IMR-90 (cell line): ENCODE measurements around the gene SPI1. TPM values are rescaled to one million over a fixed set of nuclear protein-coding genes. Genes with fewer than 3 reads are reported as not detected.

ENCODE experiments used
- ATAC-seq: fragments of 200-7000 bp; cut with Tn5 transposase; 2 replicates; pipeline ENCODE4 v1.9.1; 2020; ENCODE audit warnings: low read depth, mild to moderate bottlenecking, moderate library complexity
- BruUV-seq: library from RNA; stranded (reverse); fragments of 400-500 nt; replicated peaks from 2 replicates; lab custom pipeline; 2021; lab: Mats Ljungman, UMichigan
- CTCF ChIA-PET: fragments of 300-600 bp; formaldehyde crosslinking; extraction: SDS; loops from one replicate; lab custom pipeline; 2021; ENCODE audit warnings: antibody characterized with exemption; lab: Yijun Ruan, JAX
- POLR2A ChIA-PET: fragments of 300-600 bp; sonication (Branson Sonifier 250); formaldehyde crosslinking; loops from one replicate; lab custom pipeline; 2022; ENCODE audit warnings: antibody characterized with exemption; ENCODE audit not compliant: unreplicated experiment; lab: Charles Lee
- DNase-seq: peaks from one replicate; pipeline ENCODE4 v3.0.0; 2013
- H2AFZ ChIP-seq: replicated peaks from 2 replicates; pipeline ENCODE3; 2013; ENCODE audit warnings: low read length, mild to moderate bottlenecking; ENCODE audit not compliant: poor library complexity
- H2AK5ac ChIP-seq: 2 replicates; pipeline ENCODE4 v1.6.1; 2013; ENCODE audit warnings: low read depth, low read length, inconsistent platforms
- H2AK9ac ChIP-seq: replicated peaks from 2 replicates; pipeline ENCODE3; 2013; ENCODE audit warnings: mild to moderate bottlenecking, low read depth, low read length, moderate library complexity; ENCODE audit not compliant: poor library complexity
- H2BK120ac ChIP-seq: 2 replicates; pipeline ENCODE4 v1.6.1; 2013; ENCODE audit warnings: low read depth, low read length, inconsistent platforms
- H2BK15ac ChIP-seq: 3 replicates; pipeline ENCODE4 v1.6.1; 2013; ENCODE audit warnings: low read depth, low read length, inconsistent platforms
- H2BK20ac ChIP-seq: 2 replicates; pipeline ENCODE4 v1.6.1; 2013; ENCODE audit warnings: low read depth, mild to moderate bottlenecking, inconsistent platforms, low read length, moderate library complexity
- H2BK5ac ChIP-seq: 2 replicates; pipeline ENCODE4 v1.6.1; 2013; ENCODE audit warnings: mild to moderate bottlenecking, low read depth, low read length, inconsistent platforms; ENCODE audit not compliant: poor library complexity, severe bottlenecking
- H3K14ac ChIP-seq: replicated peaks from 2 replicates; pipeline ENCODE4 v1.6.1; 2013; ENCODE audit warnings: low read depth, low read length, inconsistent platforms
- H3K18ac ChIP-seq: 2 replicates; pipeline ENCODE4 v1.6.1; 2013; ENCODE audit warnings: low read depth, low read length, control low read depth
- H3K23ac ChIP-seq: 2 replicates; pipeline ENCODE4 v1.6.1; 2013; ENCODE audit warnings: low read depth, low read length, inconsistent platforms
- H3K27ac ChIP-seq: 2 replicates; pipeline ENCODE4 v1.5.1; 2013; ENCODE audit warnings: mild to moderate bottlenecking, control low read depth, low read length; ENCODE audit not compliant: insufficient read depth
- H3K27me3 ChIP-seq: 2 replicates; pipeline ENCODE4 v1.6.1; 2013; ENCODE audit warnings: low read length; ENCODE audit not compliant: control insufficient read depth, insufficient read depth
- H3K36me3 ChIP-seq: 2 replicates; pipeline ENCODE4 v1.6.1; 2013; ENCODE audit warnings: low read length, mixed read lengths; ENCODE audit not compliant: control insufficient read depth, insufficient read depth
- H3K4ac ChIP-seq: 2 replicates; pipeline ENCODE4 v1.6.1; 2013; ENCODE audit warnings: low read depth, low read length, inconsistent platforms
- H3K4me1 ChIP-seq: 2 replicates; pipeline ENCODE4 v1.6.1; 2013; ENCODE audit warnings: low read length, mixed read lengths; ENCODE audit not compliant: control insufficient read depth, insufficient read depth
- H3K4me2 ChIP-seq: 2 replicates; pipeline ENCODE4 v1.6.1; 2013; ENCODE audit warnings: low read depth, mild to moderate bottlenecking, control low read depth, low read length, moderate library complexity
- H3K4me3 ChIP-seq: 2 replicates; pipeline ENCODE4 v1.5.1; 2013; ENCODE audit warnings: low read depth, mild to moderate bottlenecking, control low read depth, low read length, moderate library complexity; ENCODE audit not compliant: insufficient read depth
- H3K56ac ChIP-seq: 2 replicates; pipeline ENCODE4 v1.6.1; 2013; ENCODE audit warnings: low read length, inconsistent platforms; ENCODE audit not compliant: insufficient read depth; ENCODE audit errors: extremely low read depth
- H3K79me1 ChIP-seq, 2 experiments: 2 replicates each; pipeline ENCODE4 v1.6.1; 2013; ENCODE audit warnings: low read length in 2 of 2, inconsistent platforms in 1 of 2, low read depth in 1 of 2
- H3K9ac ChIP-seq: 2 replicates; pipeline ENCODE4 v1.6.1; 2013; ENCODE audit warnings: low read depth, low read length, control low read depth
- H3K9me1 ChIP-seq: 2 replicates; pipeline ENCODE4 v1.6.1; 2013; ENCODE audit warnings: low read length, inconsistent platforms; ENCODE audit not compliant: insufficient read depth
- H3K9me3 ChIP-seq: 2 replicates; pipeline ENCODE4 v1.6.1; 2013; ENCODE audit warnings: low read length; ENCODE audit not compliant: control insufficient read depth, insufficient read depth
- H4K20me1 ChIP-seq: 2 replicates; pipeline ENCODE4 v1.6.1; 2013; ENCODE audit warnings: low read length, inconsistent platforms; ENCODE audit not compliant: insufficient read depth
- H4K5ac ChIP-seq: 2 replicates; pipeline ENCODE4 v1.6.1; 2013; ENCODE audit warnings: mild to moderate bottlenecking, low read depth, low read length, control low read depth
- H4K8ac ChIP-seq, 2 experiments: 2 replicates each; pipeline ENCODE4 v1.6.1; 2013; ENCODE audit warnings: low read depth in 2 of 2, low read length in 2 of 2, control low read depth in 1 of 2, inconsistent platforms in 1 of 2
- H4K91ac ChIP-seq: 2 replicates; pipeline ENCODE4 v1.6.1; 2013; ENCODE audit warnings: low read depth, low read length, inconsistent platforms; ENCODE audit not compliant: insufficient read depth
- CEBPB ChIP-seq: IDR thresholded peaks from 2 replicates; pipeline ENCODE4 v1.6.1; 2012; ENCODE audit warnings: low read depth, low read length, improper control_type of control experiment
- CHD1 ChIP-seq: IDR thresholded peaks from 2 replicates; pipeline ENCODE4 v1.6.1; 2012; ENCODE audit warnings: low read depth, low read length, improper control_type of control experiment
- MAFK ChIP-seq: IDR thresholded peaks from 2 replicates; pipeline ENCODE4 v1.6.1; 2012; ENCODE audit warnings: low read depth, low read length, improper control_type of control experiment
- MAZ ChIP-seq: IDR thresholded peaks from 2 replicates; pipeline ENCODE4 v1.6.1; 2012; ENCODE audit warnings: low read depth, mild to moderate bottlenecking, low read length, improper control_type of control experiment, moderate library complexity, borderline replicate concordance
- MXI1 ChIP-seq: IDR thresholded peaks from 2 replicates; pipeline ENCODE4 v1.6.1; 2012; ENCODE audit warnings: low read depth, mild to moderate bottlenecking, low read length, moderate library complexity, borderline replicate concordance
- POLR2A ChIP-seq: IDR thresholded peaks from 2 replicates; pipeline ENCODE4 v1.6.1; 2012; ENCODE audit warnings: mild to moderate bottlenecking, low read depth, low read length
- RCOR1 ChIP-seq: IDR thresholded peaks from 2 replicates; pipeline ENCODE4 v1.6.1; 2012; ENCODE audit warnings: mild to moderate bottlenecking, low read length, improper control_type of control experiment; ENCODE audit not compliant: insufficient replicate concordance
- WGBS, 2 experiments: methylation state at CpG; one replicate each; pipeline versions ENCODE4 v1.1.5 to v1.1.7; 2013; ENCODE audit warnings: missing lambda C conversion rate in 2 of 2; ENCODE audit not compliant: insufficient read length in 1 of 2; ENCODE audit errors: extremely low coverage in 2 of 2; 5-methylcytosine and 5-hydroxymethylcytosine counted together
- dilution Hi-C: fragments of 300-500 bp; cut with HindIII; formaldehyde crosslinking; loops from one replicate; pipeline ENCODE4 v1.14.3; 2018; ENCODE audit warnings: low sequenced_read_pairs; ENCODE audit not compliant: unreplicated experiment
- in situ Hi-C: fragments of 300-500 bp; cut with MboI; formaldehyde crosslinking; loops from 3 replicates; pipeline ENCODE4 v1.14.3; 2019; ENCODE audit warnings: low sequenced_read_pairs, inconsistent platforms, mixed read lengths
- intact Hi-C: fragments of 100-400 bp; cut with micrococcal nuclease; formaldehyde crosslinking; loops from 2 replicates; pipeline ENCODE4 v1.10.0; 2022
- polyA plus RNA-seq, 3 experiments: library from polyadenylated mRNA; depleted of rRNA; stranded (reverse); fragments of >200 nt; gene quantifications; 2 replicates each; pipeline ENCODE4 v1.2.3, GENCODE V29; 2012; ENCODE audit warnings: low replicate concordance in 1 of 3
- total RNA-seq: library from RNA; depleted of rRNA; stranded (reverse); fragments of >200 nt; gene quantifications from 2 replicates; pipeline ENCODE4 v1.2.3, GENCODE V29; 2012
- TF ChIP-seq, protein P1 (sequence below): conservative IDR thresholded peaks from 2 replicates; pipeline ENCODE4 v1.5.1; 2012; ENCODE audit warnings: mild to moderate bottlenecking, low read depth, low read length, improper control_type of control experiment
- TF ChIP-seq, protein P2 (sequence below): fragments of 150-350 bp; IDR thresholded peaks from 2 replicates; pipeline ENCODE4 v1.6.1; 2017; ENCODE audit warnings: mild to moderate bottlenecking, antibody characterized with exemption, low read length, low read depth
- TF ChIP-seq, protein P3 (sequence below): fragments of 150-350 bp; IDR thresholded peaks from 2 replicates; pipeline ENCODE4 v1.6.1; 2016; ENCODE audit warnings: low read depth, mild to moderate bottlenecking, low read length, moderate library complexity, borderline replicate concordance

The SPI1 gene
- total and polyA plus RNA-seq, 2 of the 4 experiments (the other 2 are of a cell fraction), result not detected

DNA sequence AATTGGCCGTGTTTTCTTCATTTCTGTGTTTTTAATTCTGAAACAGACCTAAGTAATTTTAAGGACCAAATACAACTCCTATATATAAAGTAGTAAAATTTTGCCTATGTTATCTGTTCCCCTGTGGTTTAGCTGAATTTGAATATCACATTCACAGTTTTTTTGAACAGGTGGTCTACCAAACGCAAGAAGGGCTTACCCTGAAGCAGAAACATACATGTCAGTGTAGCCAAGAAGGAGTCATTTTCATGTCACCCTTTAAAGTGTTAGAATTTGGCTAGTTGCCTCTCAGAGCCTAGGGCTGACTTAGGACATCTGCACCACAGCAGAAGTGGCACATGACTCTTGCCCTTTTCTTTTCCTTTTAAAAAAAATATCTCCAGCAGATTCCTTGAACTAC lies 60.2 kb downstream of the SPI1 start:
- no peak overlapping the region for H2AK9ac ChIP-seq
- no peak overlapping the region for H2AFZ ChIP-seq
- TF ChIP-seq, protein P1, sequence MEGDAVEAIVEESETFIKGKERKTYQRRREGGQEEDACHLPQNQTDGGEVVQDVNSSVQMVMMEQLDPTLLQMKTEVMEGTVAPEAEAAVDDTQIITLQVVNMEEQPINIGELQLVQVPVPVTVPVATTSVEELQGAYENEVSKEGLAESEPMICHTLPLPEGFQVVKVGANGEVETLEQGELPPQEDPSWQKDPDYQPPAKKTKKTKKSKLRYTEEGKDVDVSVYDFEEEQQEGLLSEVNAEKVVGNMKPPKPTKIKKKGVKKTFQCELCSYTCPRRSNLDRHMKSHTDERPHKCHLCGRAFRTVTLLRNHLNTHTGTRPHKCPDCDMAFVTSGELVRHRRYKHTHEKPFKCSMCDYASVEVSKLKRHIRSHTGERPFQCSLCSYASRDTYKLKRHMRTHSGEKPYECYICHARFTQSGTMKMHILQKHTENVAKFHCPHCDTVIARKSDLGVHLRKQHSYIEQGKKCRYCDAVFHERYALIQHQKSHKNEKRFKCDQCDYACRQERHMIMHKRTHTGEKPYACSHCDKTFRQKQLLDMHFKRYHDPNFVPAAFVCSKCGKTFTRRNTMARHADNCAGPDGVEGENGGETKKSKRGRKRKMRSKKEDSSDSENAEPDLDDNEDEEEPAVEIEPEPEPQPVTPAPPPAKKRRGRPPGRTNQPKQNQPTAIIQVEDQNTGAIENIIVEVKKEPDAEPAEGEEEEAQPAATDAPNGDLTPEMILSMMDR, result no peak
- no peak for TF ChIP-seq CEBPB
- no peak for TF ChIP-seq POLR2A
- no peak for TF ChIP-seq MXI1
- no peak for TF ChIP-seq MAZ
- no peak for TF ChIP-seq RCOR1
- TF ChIP-seq CHD1, result no peak
- TF ChIP-seq, protein P2, sequence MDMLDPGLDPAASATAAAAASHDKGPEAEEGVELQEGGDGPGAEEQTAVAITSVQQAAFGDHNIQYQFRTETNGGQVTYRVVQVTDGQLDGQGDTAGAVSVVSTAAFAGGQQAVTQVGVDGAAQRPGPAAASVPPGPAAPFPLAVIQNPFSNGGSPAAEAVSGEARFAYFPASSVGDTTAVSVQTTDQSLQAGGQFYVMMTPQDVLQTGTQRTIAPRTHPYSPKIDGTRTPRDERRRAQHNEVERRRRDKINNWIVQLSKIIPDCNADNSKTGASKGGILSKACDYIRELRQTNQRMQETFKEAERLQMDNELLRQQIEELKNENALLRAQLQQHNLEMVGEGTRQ, result no peak
- TF ChIP-seq, protein P3, sequence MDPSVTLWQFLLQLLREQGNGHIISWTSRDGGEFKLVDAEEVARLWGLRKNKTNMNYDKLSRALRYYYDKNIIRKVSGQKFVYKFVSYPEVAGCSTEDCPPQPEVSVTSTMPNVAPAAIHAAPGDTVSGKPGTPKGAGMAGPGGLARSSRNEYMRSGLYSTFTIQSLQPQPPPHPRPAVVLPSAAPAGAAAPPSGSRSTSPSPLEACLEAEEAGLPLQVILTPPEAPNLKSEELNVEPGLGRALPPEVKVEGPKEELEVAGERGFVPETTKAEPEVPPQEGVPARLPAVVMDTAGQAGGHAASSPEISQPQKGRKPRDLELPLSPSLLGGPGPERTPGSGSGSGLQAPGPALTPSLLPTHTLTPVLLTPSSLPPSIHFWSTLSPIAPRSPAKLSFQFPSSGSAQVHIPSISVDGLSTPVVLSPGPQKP, result no peak
- no peak for TF ChIP-seq MAFK
- no peak overlapping the region for H3K18ac ChIP-seq
- H3K4ac ChIP-seq, result no peak overlapping the region
- intact Hi-C loops (loop anchor here (5.0 kb wide), 1 partner anchor 41 kb away; no protein-coding TSS in a partner anchor), dilution Hi-C loops (no loop called here), in situ Hi-C loops (no loop called here)
- H4K20me1 ChIP-seq, result no peaks in the 10 kb centered on the region
- no peak overlapping the region for H2BK5ac ChIP-seq
- ATAC-seq (no peak), DNase-seq (no peak)
- H3K27me3 ChIP-seq, result no peaks in the 10 kb centered on the region
- H3K56ac ChIP-seq, result no peak overlapping the region
- H3K14ac ChIP-seq, result no peak overlapping the region
- no peak overlapping the region for H2BK20ac ChIP-seq
- no CpG with 5 or more reads among the region's 2 CpGs for WGBS, 2 experiments
- CTCF ChIA-PET, result no interaction called here
- no peaks in the 10 kb centered on the region for H3K9me3 ChIP-seq
- no peak overlapping the region for H2AK5ac ChIP-seq
- H4K5ac ChIP-seq, result no peak overlapping the region
- BruUV-seq, result no TSS peak
- H3K9me1 ChIP-seq, result peaks cover 3% of the 10 kb centered on the region; the same call in 1 of the 2 replicates
- no peak overlapping the region for H3K4me2 ChIP-seq
- no peak overlapping the region for H4K91ac ChIP-seq
- no peak overlapping the region for H3K9ac ChIP-seq
- no peak overlapping the region for H3K4me3 ChIP-seq
- no peak overlapping the region for H4K8ac ChIP-seq
- H3K23ac ChIP-seq, result no peak overlapping the region
- H3K79me1 ChIP-seq, result peaks cover 0 to 3% of the 10 kb centered on the region in 2 experiments; a peak in 1 of 4 replicates
- H3K4me1 ChIP-seq, result no peaks in the 10 kb centered on the region
- H2BK120ac ChIP-seq, result no peak overlapping the region
- POLR2A ChIA-PET, result no interaction called here
- H3K36me3 ChIP-seq, result peaks cover 13% of the 10 kb centered on the region
- H3K27ac ChIP-seq, result no peak overlapping the region
- H2BK15ac ChIP-seq, result no peak overlapping the region
